ENCODE results near the gene N4BP2L1.
"Not testable (repeated sequence)": the region's sequence is repeated elsewhere in the genome, so short reads cannot be mapped to it uniquely, and the experiment has no call there.

The N4BP2L1 gene

DNA sequence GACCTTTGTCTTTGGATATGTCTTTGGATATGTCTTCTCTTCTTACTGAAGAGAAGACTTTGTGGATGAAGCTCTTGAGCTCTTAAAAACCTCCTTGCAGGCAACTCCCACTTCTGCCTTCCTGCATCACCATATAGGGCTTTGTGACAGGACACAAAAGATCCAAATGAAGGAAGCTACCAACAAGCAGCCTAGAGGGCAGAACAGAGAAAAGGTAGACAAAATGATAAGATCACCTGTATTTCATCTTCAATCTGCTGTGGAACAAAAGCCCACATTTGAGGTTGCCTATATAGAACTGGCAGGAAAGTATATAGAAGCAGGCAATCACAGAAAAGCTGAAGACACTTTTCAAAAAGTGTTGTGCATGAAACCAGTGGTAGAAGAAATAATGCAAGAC is 42.5 kb downstream of the N4BP2L1 start:
- no peak for DNase-seq

DNA sequence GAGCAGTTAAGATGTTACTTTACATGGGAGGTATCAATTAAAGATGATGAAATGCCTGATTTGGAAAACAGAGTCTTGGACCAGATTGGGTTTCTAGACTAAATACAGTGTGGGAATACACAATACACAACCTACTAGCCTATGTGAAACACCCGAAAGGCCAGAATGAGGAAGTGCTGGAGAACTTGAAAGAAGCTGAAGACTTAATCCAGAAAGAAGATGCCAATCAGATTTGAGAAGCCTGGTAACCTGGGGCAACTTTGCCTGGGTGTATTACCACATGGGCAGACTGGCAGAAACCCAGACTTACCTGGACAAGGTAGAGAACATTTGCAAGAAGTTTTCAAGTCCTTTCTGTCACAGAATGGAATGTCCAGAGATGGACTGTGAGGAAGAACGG is 43.2 kb downstream of the N4BP2L1 start:
- no peak for DNase-seq

DNA sequence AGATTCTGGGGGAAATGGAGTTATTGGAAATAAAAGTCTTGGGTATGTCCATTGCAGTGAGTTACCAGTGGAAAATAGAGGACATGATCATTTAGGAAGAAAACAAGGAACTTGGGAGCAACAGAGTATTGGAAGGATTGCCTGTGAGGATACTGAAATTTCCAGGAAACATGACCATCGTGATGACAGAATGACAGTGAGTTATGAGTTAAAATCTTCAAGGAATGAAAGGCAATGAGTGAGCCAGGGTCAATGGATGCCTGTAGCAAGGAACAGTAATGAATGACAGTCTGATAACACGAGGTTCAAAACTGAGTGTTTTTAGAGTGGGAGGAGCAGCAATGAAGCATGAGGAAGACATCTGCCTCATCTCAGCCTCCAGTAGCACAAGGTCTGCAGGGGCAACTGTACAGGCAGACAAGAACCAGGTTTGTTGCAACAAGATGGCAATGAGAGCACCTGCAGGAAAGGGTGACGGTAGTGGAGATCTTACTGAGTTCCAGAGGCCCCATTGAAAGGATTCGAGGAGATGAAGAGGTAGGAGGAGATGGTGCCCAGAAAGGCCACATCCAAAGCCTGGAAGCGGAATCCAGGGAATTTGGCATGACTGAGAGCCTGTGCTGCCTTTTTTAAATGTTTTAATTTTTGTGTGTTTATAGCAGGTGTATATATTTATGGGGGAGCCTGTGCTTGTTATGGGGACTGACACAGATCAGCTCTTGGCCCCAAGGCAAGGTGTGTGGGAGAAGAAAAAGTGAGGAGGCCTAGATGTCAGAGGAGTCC is 43.9 kb downstream of the N4BP2L1 start:
- DNase-seq: no peak

DNA sequence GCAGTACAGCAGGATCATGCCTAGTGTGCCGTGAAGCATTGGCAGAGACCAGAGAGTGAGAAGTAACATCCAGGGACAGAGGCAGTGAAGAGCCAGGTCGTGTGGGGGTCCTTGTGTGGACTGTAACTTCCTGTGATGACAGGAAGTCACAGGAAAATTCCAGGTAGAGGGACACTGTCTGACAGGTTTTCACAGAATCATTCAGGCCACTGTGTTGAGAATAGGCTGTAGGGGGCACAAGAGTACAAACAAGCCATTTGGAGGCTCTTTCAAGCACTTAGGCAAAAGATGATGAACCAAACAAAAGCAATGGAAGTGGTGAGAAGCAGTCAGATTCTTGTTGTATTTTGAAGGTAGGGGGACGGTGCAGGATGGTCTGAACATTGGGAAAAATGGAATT is 46.4 kb downstream of the N4BP2L1 start:
- no peak for DNase-seq

DNA sequence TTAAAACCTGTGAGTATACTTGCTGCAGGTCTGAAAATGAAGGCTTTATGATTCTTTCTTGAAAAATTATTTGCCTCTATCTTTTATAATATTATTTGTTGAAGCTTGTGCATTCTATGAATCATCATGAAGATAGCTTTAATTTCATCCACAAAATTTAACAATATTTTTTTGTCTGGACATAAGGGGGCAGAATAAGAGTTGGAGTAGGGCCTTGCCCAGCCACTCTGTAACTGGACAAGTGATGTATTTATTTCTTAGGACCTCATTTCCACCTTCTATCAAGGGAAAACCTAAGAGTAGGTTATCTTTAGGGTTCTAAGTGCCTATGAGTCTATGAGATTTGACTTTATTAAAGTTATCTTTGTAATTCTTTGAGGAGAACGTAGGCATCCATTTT is 49.9 kb downstream of the N4BP2L1 start:
- DNase-seq: no peak

DNA sequence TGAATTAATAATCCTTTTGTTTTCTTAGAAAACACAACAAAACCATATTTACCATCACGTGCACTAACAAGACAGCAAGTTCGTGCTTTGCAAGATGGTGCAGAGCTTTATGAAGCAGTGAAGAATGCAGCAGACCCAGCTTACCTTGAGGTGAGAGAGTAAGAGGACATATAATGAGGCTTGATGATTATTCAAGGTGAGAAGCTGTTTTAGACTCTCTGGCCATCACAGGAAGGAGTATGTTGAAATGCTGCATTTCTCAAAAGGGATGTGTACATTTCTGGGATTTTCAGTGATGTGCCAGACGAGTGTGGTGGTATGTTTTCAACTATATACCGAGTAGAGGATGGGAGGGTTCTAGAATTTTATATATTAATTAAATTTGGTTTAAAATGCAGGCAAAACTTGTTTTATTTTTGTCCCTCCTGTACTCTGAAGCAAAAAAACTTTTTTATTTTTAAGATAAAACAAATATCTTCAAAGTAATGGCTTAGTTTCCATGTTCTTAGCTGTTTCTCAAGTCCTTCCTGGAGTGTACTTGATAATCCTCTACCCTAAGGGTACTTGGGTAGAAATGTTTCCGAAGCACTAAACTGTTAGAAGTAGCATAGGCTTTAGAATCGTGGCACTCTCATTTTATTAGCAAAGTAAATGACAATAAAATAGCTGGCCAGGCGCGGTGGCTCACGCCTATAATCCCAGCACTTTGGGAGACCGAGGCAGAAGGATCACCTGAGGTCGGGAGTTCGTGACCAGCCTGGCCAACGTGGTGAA is 51.1 kb downstream of the N4BP2L1 start:
- no peak for DNase-seq

DNA sequence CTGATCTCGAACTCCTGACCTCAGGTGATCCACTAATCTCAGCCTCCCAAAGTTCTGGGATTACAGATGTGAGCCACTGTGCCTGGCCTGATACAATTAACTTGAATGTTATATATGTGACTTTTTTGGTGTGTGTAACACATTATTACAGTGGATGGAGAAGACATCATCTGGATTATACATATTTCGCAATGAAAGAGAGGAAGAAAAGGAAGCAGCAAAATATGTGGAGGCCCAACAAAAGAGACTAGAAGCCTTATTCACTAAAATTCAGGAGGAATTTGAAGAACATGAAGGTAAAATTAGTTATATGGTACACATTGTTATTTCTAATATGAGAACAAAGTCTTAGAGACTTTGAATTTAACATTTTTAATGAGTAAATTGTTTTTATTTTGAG is 57.1 kb downstream of the N4BP2L1 start:
- DNase-seq: no peak

DNA sequence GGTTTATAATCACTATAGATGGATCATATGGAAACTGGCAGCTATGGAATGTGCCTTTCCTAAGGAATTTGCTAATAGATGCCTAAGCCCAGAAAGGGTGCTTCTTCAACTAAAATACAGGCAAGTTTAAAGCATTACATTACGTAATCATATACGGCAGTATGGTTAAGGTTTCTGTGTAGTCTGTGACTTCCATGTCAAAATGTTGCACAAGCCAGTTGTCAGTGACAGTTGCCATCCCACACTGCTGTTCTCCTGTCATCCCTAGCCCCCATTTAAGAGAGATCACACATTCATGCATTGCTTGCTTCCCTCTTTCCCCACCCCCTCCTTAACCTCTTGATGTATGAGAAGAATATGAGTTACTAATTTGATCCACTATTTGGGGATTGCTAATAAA is 65.4 kb downstream of the N4BP2L1 start:
- DNase-seq: no peak

DNA sequence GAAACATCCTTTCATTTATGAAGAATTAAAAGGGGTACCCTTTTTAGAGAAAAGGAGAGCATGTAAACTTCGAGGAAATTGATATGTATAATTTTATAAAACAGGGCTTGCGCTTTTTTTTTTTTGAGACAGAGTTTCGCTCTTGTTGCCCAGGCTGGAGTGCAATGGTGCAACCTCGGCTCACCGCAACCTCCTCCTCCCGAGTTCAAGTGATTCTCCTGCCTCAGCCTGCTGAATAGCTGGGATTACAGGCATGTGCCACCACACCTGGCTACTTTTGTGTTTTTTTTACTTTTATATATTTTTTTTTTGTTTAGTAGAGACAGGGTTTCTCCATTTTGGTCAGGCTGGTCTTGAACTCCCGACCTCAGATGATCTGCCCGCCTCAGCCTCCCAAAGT is 72.0 kb downstream of the N4BP2L1 start:
- not testable (repeated sequence) for DNase-seq

DNA sequence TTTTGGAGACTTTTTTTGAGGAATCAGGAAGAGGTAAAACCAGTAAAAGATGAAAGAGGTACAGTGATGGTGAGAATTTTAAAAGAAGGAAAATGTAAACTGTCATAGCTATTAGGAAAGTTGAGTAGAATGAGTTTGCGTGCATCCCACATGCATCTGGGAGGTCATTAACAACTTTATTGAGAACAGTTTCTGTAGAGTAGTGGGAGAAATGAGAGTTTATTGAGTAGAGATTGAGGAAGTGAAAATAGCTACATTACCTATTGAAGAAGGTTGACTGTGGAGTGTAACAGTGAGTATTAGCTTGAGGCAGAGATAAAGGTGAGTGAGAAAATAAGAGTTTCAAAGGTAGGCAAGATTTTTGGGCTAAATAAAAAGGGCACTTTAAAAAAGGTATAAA is 73.9 kb downstream of the N4BP2L1 start:
- DNase-seq: no peak

DNA sequence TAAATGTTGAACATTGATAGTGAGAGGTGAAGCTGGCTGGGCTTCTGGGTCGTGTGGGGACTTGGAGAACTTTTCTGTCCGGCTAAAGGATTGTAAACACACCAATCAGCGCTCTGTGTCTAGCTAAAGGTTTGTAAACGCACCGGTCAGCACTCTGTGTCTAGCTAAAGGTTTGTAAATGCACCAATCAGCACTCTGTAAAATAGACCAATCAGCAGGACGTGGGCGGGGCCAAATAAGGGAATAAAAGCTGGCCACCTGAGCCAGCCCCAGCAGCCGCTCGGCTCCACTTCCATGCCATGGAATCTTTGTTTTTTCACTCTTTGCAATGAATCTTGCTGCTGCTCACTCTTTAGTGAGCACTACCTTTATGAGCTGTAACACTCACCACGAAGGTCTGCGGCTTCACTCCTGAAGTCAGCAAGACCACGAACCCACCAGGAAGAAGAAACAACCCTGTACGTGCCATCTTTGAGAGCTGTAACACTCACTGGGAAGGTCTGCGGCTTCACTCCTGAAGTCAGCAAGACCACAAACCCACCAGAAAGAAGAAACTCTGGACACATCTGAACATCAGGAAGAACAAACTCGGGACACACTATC is 77.0 kb downstream of the N4BP2L1 start:
- not testable (repeated sequence) for DNase-seq

Measured in NCI-H2107 (cell line).